HEK293 (cell line): ENCODE data around the gene PSMC1.

Experiments
- CTCF ChIA-PET: fragments of 350-600 bp; formaldehyde crosslinking; extraction: SDS; loops from one replicate; lab custom pipeline; 2021; ENCODE audit warnings: antibody characterized with exemption; lab: Yijun Ruan, JAX
- POLR2A ChIA-PET: fragments of 300-600 bp; formaldehyde crosslinking; extraction: SDS; loops from one replicate; lab custom pipeline; 2020; ENCODE audit warnings: antibody characterized with exemption, inconsistent platforms; lab: Yijun Ruan, JAX
- H3K27ac ChIP-seq: fragments of 200-500 bp; sonication (Bioruptor generic); 2 replicates; pipeline ENCODE4 v1.5.1; 2014; ENCODE audit warnings: low read depth, low read length, control low read depth, inconsistent platforms; ENCODE audit errors: extremely low read depth
- H3K36me3 ChIP-seq, 2 experiments: fragments of 200-500 bp in 1 of 2; sonication (Bioruptor generic) in 1 of 2; 1 replicate in 1 of 2; 2 replicates in 1 of 2; pipeline ENCODE4 v1.5.1; 2014 to 2017; ENCODE audit warnings: inconsistent platforms in 2 of 2, low read length in 2 of 2; ENCODE audit not compliant: control insufficient read depth in 2 of 2, insufficient read depth in 1 of 2
- H3K4me1 ChIP-seq: fragments of 200-500 bp; sonication (Bioruptor generic); 2 replicates; pipeline ENCODE4 v1.5.1; 2014; ENCODE audit warnings: mild to moderate bottlenecking, low read length, inconsistent platforms; ENCODE audit not compliant: control insufficient read depth, insufficient read depth
- H3K4me3 ChIP-seq: 2 replicates; pipeline ENCODE4 v1.5.1; 2011; ENCODE audit warnings: low read depth, mild to moderate bottlenecking, control low read depth, low read length, moderate library complexity
- H3K9me3 ChIP-seq: fragments of 200-500 bp; sonication (Bioruptor generic); 2 replicates; pipeline ENCODE4 v1.5.1; 2014; ENCODE audit warnings: low read depth, low read length, inconsistent platforms; ENCODE audit not compliant: control insufficient read depth, insufficient read depth
- BCL11A ChIP-seq: fragments of 450-650 bp; formaldehyde crosslinking; IDR thresholded peaks from 2 replicates; pipeline ENCODE4 v1.5.1; 2016; ENCODE audit warnings: low read depth, missing biosample characterization, missing genetic modification characterization
- RBAK ChIP-seq: fragments of 450-650 bp; formaldehyde crosslinking; IDR thresholded peaks from 2 replicates; pipeline ENCODE4 v1.5.1; 2016; ENCODE audit warnings: missing biosample characterization, missing genetic modification characterization
- SCRT2 ChIP-seq: fragments of 450-650 bp; formaldehyde crosslinking; IDR thresholded peaks from 2 replicates; pipeline ENCODE4 v1.5.1; 2016; ENCODE audit warnings: missing biosample characterization, missing genetic modification characterization
- YY2 ChIP-seq: fragments of 450-650 bp; formaldehyde crosslinking; IDR thresholded peaks from 2 replicates; pipeline ENCODE4 v1.5.1; 2016; ENCODE audit warnings: missing biosample characterization, missing genetic modification characterization
- ZBTB17 ChIP-seq: fragments of 450-650 bp; formaldehyde crosslinking; IDR thresholded peaks from 2 replicates; pipeline ENCODE4 v1.5.1; 2016; ENCODE audit warnings: missing biosample characterization, missing genetic modification characterization
- ZFP37 ChIP-seq: fragments of 450-650 bp; formaldehyde crosslinking; IDR thresholded peaks from 2 replicates; pipeline ENCODE4 v1.5.1; 2016; ENCODE audit warnings: missing biosample characterization, missing genetic modification characterization
- ZNF19 ChIP-seq: fragments of 450-650 bp; formaldehyde crosslinking; IDR thresholded peaks from 2 replicates; pipeline ENCODE4; 2016; ENCODE audit warnings: missing biosample characterization, missing genetic modification characterization, low read depth
- ZNF214 ChIP-seq: fragments of 450-650 bp; formaldehyde crosslinking; IDR thresholded peaks from 2 replicates; pipeline ENCODE4 v1.5.1; 2017; ENCODE audit warnings: missing biosample characterization, mild to moderate bottlenecking, missing genetic modification characterization, borderline replicate concordance
- ZNF23 ChIP-seq: fragments of 450-650 bp; formaldehyde crosslinking; IDR thresholded peaks from 2 replicates; pipeline ENCODE4 v1.5.1; 2016; ENCODE audit warnings: missing biosample characterization, missing genetic modification characterization, borderline replicate concordance
- ZNF292 ChIP-seq: fragments of 450-650 bp; formaldehyde crosslinking; IDR thresholded peaks from 2 replicates; pipeline ENCODE4 v1.5.1; 2016; ENCODE audit warnings: low read depth, missing biosample characterization, missing genetic modification characterization, borderline replicate concordance
- ZNF335 ChIP-seq: fragments of 450-650 bp; formaldehyde crosslinking; conservative IDR thresholded peaks from 2 replicates; pipeline ENCODE4 v1.5.1; 2016; ENCODE audit warnings: missing biosample characterization, missing genetic modification characterization
- ZNF423 ChIP-seq: fragments of 450-650 bp; formaldehyde crosslinking; IDR thresholded peaks from 2 replicates; pipeline ENCODE4 v1.5.1; 2016; ENCODE audit warnings: missing biosample characterization, missing genetic modification characterization
- ZNF544 ChIP-seq: fragments of 450-650 bp; formaldehyde crosslinking; IDR thresholded peaks from 2 replicates; pipeline ENCODE4 v1.5.0; 2017; ENCODE audit warnings: missing biosample characterization, missing genetic modification characterization
- ZNF560 ChIP-seq: fragments of 450-650 bp; formaldehyde crosslinking; IDR thresholded peaks from 2 replicates; pipeline ENCODE4 v1.5.1; 2017; ENCODE audit warnings: missing biosample characterization, missing genetic modification characterization, borderline replicate concordance
- ZNF600 ChIP-seq: fragments of 450-650 bp; formaldehyde crosslinking; IDR thresholded peaks from 2 replicates; pipeline ENCODE4 v1.5.1; 2016; ENCODE audit warnings: missing biosample characterization, missing genetic modification characterization
- ZNF701 ChIP-seq: fragments of 450-650 bp; formaldehyde crosslinking; IDR thresholded peaks from 2 replicates; pipeline ENCODE4 v1.5.1; 2016; ENCODE audit warnings: missing biosample characterization, missing genetic modification characterization
- ZNF791 ChIP-seq: fragments of 450-650 bp; formaldehyde crosslinking; IDR thresholded peaks from 2 replicates; pipeline ENCODE4 v1.5.1; 2016; ENCODE audit warnings: missing biosample characterization, missing genetic modification characterization
- TF ChIP-seq, protein P1 (sequence below): fragments of 450-650 bp; formaldehyde crosslinking; IDR thresholded peaks from 2 replicates; pipeline ENCODE4 v1.5.1; 2016; ENCODE audit warnings: missing biosample characterization, missing genetic modification characterization
- TF ChIP-seq, protein P2 (sequence below): fragments of 450-650 bp; formaldehyde crosslinking; IDR thresholded peaks from 2 replicates; pipeline ENCODE4 v1.5.1; 2016; ENCODE audit warnings: missing biosample characterization, missing genetic modification characterization
- TF ChIP-seq, protein P3 (sequence below): fragments of 450-650 bp; formaldehyde crosslinking; conservative IDR thresholded peaks from 2 replicates; pipeline ENCODE4 v1.5.1; 2016; ENCODE audit warnings: low read depth, missing biosample characterization, missing genetic modification characterization
- TF ChIP-seq, protein P4 (sequence below): fragments of 450-650 bp; formaldehyde crosslinking; IDR thresholded peaks from 2 replicates; pipeline ENCODE4 v1.5.1; 2016; ENCODE audit warnings: missing biosample characterization, missing genetic modification characterization
- TF ChIP-seq, protein P5 (sequence below): fragments of 450-650 bp; formaldehyde crosslinking; conservative IDR thresholded peaks from 2 replicates; pipeline ENCODE4 v1.5.1; 2016; ENCODE audit warnings: low read depth, missing biosample characterization, missing genetic modification characterization
- TF ChIP-seq, protein P6 (sequence below): fragments of 450-650 bp; IDR thresholded peaks from 2 replicates; pipeline ENCODE4 v1.5.1; 2018; ENCODE audit warnings: missing biosample characterization, mild to moderate bottlenecking, missing genetic modification characterization

PSMC1 gene

DNA sequence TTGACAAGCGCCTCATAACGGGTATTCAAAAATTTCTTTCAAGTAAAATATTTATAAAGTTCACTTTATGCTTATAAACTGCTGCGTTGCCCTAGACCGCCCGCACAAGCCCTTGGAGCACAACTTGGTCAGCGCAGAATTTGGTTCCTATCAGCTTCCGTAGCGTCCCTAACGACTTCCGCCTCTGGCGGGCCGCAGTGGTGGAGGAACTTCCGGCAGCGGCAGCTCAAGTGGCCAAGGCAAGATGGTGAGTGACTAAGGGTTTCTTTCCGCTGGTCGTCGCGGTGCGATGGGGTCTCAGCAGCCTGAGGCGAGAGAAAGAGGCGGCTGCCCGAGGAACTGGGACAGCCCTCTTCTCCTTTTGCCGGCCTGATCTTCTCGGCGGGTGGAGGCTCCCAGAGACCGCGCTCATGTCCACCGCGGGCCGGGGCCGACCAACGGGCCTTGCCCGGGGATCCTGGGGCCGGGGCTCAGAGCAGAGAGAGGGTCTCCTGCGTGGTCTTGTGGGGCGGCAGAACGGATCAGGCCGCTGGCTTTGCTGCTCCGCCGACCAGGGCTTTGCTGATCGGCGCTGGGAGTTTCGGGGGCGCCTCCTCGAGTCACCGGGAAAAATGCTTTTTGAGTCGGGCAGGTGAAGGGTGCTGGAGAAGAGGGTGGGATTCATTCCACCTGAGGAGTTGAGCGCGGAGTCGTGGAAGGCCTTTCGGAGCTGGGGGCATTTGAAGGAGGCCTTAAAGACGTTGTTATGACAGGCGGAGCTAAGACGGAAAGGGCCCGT is at the start of gene PSMC1:
TSS of gene PSMC1 (plus strand) at position 200 of the 778 bp plus-strand sequence. CDS start at position 245, 45 bp downstream.
- H3K9me3 ChIP-seq: no peaks in the 10 kb centered on the region
- peaks cover 23 to 38% of the 10 kb centered on the region in 2 experiments for H3K36me3 ChIP-seq
- H3K27ac ChIP-seq: peak within 1 kb of the TSS; percentile 74; the same call in 1 of the 2 replicates
- H3K4me1 ChIP-seq: no peaks in the 10 kb centered on the region; the same call in 1 of the 2 replicates
- POLR2A ChIA-PET: interaction anchor here (0.6 to 1.0 kb wide), 2 partner anchors 10 kb away, joined by 3 to 10 read pairs; no protein-coding TSS in a partner anchor
- peak within 1 kb of the TSS; percentile 87 for H3K4me3 ChIP-seq
- CTCF ChIA-PET: interaction anchor here (0.8 to 1.3 kb wide), 3 partner anchors 21 to 700 kb away, joined by 3 to 7 read pairs (median 4); no protein-coding TSS in a partner anchor
- no peak for TF ChIP-seq ZNF214 (tag by site-specific recombination)
- TF ChIP-seq, protein P1, sequence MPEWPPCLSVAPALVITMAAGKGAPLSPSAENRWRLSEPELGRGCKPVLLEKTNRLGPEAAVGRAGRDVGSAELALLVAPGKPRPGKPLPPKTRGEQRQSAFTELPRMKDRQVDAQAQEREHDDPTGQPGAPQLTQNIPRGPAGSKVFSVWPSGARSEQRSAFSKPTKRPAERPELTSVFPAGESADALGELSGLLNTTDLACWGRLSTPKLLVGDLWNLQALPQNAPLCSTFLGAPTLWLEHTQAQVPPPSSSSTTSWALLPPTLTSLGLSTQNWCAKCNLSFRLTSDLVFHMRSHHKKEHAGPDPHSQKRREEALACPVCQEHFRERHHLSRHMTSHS: no peak
- TF ChIP-seq, protein P2, sequence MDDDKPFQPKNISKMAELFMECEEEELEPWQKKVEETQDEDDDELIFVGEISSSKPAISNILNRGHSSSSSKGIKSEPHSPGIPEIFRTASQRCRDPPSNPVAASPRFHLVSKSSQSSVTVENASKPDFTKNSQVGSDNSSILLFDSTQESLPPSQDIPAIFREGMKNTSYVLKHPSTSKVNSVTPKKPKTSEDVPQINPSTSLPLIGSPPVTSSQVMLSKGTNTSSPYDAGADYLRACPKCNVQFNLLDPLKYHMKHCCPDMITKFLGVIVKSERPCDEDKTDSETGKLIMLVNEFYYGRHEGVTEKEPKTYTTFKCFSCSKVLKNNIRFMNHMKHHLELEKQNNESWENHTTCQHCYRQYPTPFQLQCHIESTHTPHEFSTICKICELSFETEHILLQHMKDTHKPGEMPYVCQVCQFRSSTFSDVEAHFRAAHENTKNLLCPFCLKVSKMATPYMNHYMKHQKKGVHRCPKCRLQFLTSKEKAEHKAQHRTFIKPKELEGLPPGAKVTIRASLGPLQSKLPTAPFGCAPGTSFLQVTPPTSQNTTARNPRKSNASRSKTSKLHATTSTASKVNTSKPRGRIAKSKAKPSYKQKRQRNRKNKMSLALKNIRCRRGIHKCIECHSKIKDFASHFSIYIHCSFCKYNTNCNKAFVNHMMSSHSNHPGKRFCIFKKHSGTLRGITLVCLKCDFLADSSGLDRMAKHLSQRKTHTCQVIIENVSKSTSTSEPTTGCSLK (tag by site-specific recombination): no peak
- 0 out of 2 replicates have a peak, but pooled peaks have one; percentile 14 for TF ChIP-seq ZNF423 (tag by site-specific recombination)
- TF ChIP-seq ZNF701 (tag by site-specific recombination): no peak
- TF ChIP-seq ZNF292 (tag by site-specific recombination): no peak
- no peak for TF ChIP-seq ZBTB17 (tag by site-specific recombination)
- TF ChIP-seq ZNF560: no peak
- TF ChIP-seq, protein P3, sequence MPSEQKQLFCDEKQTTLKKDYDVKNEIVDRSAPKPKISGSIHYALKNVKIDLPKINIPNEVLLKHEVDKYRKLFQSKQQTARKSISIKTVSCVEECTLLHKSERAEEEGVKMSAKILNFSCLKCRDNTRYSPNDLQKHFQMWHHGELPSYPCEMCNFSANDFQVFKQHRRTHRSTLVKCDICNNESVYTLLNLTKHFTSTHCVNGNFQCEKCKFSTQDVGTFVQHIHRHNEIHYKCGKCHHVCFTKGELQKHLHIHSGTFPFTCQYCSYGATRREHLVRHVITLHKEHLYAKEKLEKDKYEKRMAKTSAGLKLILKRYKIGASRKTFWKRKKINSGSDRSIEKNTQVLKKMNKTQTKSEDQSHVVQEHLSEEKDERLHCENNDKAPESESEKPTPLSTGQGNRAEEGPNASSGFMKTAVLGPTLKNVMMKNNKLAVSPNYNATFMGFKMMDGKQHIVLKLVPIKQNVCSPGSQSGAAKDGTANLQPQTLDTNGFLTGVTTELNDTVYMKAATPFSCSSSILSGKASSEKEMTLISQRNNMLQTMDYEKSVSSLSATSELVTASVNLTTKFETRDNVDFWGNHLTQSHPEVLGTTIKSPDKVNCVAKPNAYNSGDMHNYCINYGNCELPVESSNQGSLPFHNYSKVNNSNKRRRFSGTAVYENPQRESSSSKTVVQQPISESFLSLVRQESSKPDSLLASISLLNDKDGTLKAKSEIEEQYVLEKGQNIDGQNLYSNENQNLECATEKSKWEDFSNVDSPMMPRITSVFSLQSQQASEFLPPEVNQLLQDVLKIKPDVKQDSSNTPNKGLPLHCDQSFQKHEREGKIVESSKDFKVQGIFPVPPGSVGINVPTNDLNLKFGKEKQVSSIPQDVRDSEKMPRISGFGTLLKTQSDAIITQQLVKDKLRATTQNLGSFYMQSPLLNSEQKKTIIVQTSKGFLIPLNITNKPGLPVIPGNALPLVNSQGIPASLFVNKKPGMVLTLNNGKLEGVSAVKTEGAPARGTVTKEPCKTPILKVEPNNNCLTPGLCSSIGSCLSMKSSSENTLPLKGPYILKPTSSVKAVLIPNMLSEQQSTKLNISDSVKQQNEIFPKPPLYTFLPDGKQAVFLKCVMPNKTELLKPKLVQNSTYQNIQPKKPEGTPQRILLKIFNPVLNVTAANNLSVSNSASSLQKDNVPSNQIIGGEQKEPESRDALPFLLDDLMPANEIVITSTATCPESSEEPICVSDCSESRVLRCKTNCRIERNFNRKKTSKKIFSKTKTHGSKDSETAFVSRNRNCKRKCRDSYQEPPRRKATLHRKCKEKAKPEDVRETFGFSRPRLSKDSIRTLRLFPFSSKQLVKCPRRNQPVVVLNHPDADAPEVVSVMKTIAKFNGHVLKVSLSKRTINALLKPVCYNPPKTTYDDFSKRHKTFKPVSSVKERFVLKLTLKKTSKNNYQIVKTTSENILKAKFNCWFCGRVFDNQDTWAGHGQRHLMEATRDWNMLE: peak; percentile 99
- no peak for TF ChIP-seq ZNF23
- TF ChIP-seq, protein P4, sequence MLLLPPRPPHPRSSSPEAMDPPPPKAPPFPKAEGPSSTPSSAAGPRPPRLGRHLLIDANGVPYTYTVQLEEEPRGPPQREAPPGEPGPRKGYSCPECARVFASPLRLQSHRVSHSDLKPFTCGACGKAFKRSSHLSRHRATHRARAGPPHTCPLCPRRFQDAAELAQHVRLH: peak; percentile 93
- peak; percentile 75 for TF ChIP-seq ZNF335 (tag by site-specific recombination)
- 0 out of 2 replicates have a peak, but pooled peaks have one; percentile 52 for TF ChIP-seq ZFP37 (tag by site-specific recombination)
- TF ChIP-seq, protein P5, sequence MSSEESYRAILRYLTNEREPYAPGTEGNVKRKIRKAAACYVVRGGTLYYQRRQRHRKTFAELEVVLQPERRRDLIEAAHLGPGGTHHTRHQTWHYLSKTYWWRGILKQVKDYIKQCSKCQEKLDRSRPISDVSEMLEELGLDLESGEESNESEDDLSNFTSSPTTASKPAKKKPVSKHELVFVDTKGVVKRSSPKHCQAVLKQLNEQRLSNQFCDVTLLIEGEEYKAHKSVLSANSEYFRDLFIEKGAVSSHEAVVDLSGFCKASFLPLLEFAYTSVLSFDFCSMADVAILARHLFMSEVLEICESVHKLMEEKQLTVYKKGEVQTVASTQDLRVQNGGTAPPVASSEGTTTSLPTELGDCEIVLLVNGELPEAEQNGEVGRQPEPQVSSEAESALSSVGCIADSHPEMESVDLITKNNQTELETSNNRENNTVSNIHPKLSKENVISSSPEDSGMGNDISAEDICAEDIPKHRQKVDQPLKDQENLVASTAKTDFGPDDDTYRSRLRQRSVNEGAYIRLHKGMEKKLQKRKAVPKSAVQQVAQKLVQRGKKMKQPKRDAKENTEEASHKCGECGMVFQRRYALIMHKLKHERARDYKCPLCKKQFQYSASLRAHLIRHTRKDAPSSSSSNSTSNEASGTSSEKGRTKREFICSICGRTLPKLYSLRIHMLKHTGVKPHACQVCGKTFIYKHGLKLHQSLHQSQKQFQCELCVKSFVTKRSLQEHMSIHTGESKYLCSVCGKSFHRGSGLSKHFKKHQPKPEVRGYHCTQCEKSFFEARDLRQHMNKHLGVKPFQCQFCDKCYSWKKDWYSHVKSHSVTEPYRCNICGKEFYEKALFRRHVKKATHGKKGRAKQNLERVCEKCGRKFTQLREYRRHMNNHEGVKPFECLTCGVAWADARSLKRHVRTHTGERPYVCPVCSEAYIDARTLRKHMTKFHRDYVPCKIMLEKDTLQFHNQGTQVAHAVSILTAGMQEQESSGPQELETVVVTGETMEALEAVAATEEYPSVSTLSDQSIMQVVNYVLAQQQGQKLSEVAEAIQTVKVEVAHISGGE (tag by site-specific recombination): peak; percentile 97
- TF ChIP-seq ZNF600 (tag by site-specific recombination): peak; percentile 38; the same call in 1 of the 2 replicates
- TF ChIP-seq ZNF19 (tag by site-specific recombination): no peak
- TF ChIP-seq ZNF544: no peak
- TF ChIP-seq, protein P6, sequence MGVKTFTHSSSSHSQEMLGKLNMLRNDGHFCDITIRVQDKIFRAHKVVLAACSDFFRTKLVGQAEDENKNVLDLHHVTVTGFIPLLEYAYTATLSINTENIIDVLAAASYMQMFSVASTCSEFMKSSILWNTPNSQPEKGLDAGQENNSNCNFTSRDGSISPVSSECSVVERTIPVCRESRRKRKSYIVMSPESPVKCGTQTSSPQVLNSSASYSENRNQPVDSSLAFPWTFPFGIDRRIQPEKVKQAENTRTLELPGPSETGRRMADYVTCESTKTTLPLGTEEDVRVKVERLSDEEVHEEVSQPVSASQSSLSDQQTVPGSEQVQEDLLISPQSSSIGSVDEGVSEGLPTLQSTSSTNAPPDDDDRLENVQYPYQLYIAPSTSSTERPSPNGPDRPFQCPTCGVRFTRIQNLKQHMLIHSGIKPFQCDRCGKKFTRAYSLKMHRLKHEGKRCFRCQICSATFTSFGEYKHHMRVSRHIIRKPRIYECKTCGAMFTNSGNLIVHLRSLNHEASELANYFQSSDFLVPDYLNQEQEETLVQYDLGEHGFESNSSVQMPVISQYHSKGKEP: 0 out of 2 replicates have a peak, but pooled peaks have one; percentile 36
- TF ChIP-seq RBAK (tag by site-specific recombination): no peak
- no peak for TF ChIP-seq BCL11A (tag by site-specific recombination)
- TF ChIP-seq ZNF791 (tag by site-specific recombination): no peak
- TF ChIP-seq SCRT2 (tag by site-specific recombination): no peak
- TF ChIP-seq YY2: 0 out of 2 replicates have a peak, but pooled peaks have one; percentile 43
